Motor neuron (in vitro differentiated cells): ENCODE measurements around the gene TMEM217. TPM values are rescaled to one million over a fixed set of nuclear protein-coding genes. Genes with fewer than 3 reads are reported as not detected.

Source experiments
- ATAC-seq, 8 experiments: fragments of 200-7000 bp; cut with Tn5 transposase; replicated peaks in 6 of 8; 2 replicates each; pipeline ENCODE4 v1.8.0; 2021; ENCODE audit warnings: mild to moderate bottlenecking in 8 of 8, moderate library complexity in 8 of 8
- H3K27ac ChIP-seq, 2 donors: fragments of 250-450 bp; sonication (Bioruptor Pico); 2 replicates each; pipeline ENCODE4 v1.9.0; 2021; ENCODE audit warnings: antibody characterized with exemption in 2 of 2, mild to moderate bottlenecking in 2 of 2, moderate library complexity in 1 of 2
- H3K4me1 ChIP-seq, 2 donors: fragments of 250-450 bp; sonication (Bioruptor Pico); replicated peaks in 1 of 2; 2 replicates each; pipeline ENCODE4 v1.6.1; 2021; ENCODE audit warnings: antibody characterized with exemption in 2 of 2, mild to moderate bottlenecking in 2 of 2, moderate library complexity in 1 of 2
- H3K4me3 ChIP-seq, 5 donors: fragments of 250-450 bp; sonication (Bioruptor Pico); 2 replicates each; pipeline ENCODE4 v1.9.0; 2021; ENCODE audit warnings: antibody characterized with exemption in 5 of 5, mild to moderate bottlenecking in 5 of 5, moderate library complexity in 4 of 5
- WGBS, 10 experiments: fragments of 450-650 bp; shearing (Covaris generic); methylation state at CpG; one replicate each; pipeline ENCODE4 v1.0.0; 2022; 5-methylcytosine and 5-hydroxymethylcytosine counted together
- in situ Hi-C, 9 experiments: fragments of 400-800 bp; cut with MboI; loops; one replicate each; pipeline ENCODE4 v1.15.0; 2021; ENCODE audit warnings: low sequenced_read_pairs in 9 of 9, low pct_unique_long_range_greater_than_20kb in 2 of 9; ENCODE audit not compliant: unreplicated experiment in 9 of 9
- total RNA-seq, 8 experiments: library from RNA; unstranded; fragments of 300-600 nt; gene quantifications; 2 replicates each; pipeline versions ENCODE4 v1.2.3 to v1.2.4, GENCODE V29; 2022

Gene TMEM217
- total RNA-seq, 8 experiments from 2014 or later: 0.73 to 9.4 (median 2.1) TPM

DNA sequence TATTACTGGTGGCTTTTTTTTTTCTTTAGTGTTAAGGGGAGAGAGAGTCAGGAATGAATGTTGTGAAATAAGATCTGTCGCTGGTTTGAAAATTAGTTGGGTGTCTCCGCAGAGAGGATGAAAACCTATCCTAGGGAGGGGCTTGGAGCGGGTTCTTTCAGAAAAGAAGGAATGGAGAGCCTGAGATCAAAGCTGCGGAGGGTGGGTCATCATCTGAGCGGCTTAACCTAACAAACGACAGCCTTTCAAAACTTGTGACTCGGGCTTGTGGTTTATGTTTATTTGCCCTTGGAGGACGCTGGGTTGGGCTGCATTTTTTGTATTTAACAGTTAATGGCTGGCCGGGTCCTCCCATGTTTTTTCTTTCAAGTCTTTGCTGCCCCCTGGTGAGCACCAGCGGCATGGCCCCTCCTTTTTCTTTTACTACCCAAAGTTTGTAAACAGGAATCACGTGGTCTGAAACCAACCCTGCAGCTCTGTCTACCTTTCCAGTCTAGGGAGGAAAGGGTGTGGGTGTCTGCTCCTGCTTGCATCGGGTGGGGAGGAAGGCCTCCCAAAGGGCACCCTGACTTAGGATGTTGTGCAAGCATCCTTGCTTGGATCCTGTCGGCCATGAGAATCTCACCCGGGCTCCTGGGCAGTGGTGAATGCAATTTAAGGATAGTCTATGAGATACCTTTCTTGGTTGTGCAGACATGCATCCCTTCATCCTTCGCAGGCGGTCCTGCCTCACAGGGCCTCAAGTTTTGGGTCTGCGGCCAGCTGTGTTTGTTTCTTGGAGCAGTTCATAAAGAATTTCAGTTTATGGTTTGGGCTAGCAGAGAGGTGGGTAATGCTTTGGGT lies 85.8 kb downstream of the TMEM217 start:
- Histone ChIP-seq H3K4me3 (peak overlapping the region; percentile 56 to 93 (median 81)), H3K27ac (peak overlapping the region in 1 of 2 donors; percentile 59), H3K4me1 (peaks cover 10 to 13% of the 10 kb centered on the region in 2 donors)
- in situ Hi-C loops: loop anchor here in 8 of 9 experiments (10.0 to 25.0 kb wide), 4 partner anchors 110 to 285 kb away; partner anchors contain the start of gene C6orf89 (in 1 of the 8)
- peak in 3 of 8 experiments; percentile 19 to 39 (median 37) for ATAC-seq
- WGBS, 10 experiments: 0 to 55% (median 2%) methylated on average over 1 to 15 of the region's 17 CpGs; no CpG with 5 or more reads in 1 of the 10 experiments

DNA sequence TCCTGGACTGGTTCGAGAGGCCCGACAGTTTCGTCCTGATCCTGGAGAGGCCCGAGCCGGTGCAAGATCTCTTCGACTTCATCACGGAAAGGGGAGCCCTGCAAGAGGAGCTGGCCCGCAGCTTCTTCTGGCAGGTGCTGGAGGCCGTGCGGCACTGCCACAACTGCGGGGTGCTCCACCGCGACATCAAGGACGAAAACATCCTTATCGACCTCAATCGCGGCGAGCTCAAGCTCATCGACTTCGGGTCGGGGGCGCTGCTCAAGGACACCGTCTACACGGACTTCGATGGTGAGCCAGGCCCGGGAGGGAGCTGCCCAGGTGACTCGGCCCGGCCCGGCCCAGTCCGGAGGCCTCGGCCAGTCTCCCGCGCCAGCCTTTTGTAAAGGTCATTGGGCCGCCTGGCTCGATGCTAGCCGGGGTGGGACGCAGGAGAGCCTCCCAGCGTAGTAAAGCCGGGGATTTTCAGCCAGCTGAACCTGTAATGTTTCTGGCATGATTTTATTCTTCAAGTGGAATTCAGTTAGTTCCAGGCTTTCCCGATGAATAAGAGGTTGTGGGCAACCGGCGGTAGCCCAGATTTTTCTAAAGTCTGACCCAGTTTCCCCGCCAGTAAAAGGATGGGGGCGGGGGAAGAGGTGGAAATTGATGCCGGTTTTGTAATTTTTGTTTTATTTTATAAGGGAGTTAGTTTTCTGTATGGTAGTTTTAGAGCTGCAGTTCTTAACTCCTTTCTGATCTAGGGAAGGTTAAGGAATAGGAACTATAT lies 86.6 kb downstream of the TMEM217 start:
- H3K4me3 ChIP-seq: peak overlapping the region; percentile 56 to 93 (median 81)
- peaks cover 10 to 13% of the 10 kb centered on the region in 2 donors for H3K4me1 ChIP-seq
- H3K27ac ChIP-seq: peak overlapping the region; percentile 59 to 75
- in situ Hi-C loops: loop anchor here in 8 of 9 experiments (10.0 to 25.0 kb wide), 4 partner anchors 109 to 284 kb away; partner anchors contain the start of gene C6orf89 (in 1 of the 8)
- no peak for ATAC-seq
- WGBS, 10 experiments: 0 to 16% (median 1%) methylated on average over 1 to 19 of the region's 45 CpGs; no CpG with 5 or more reads in 2 of the 10 experiments

DNA sequence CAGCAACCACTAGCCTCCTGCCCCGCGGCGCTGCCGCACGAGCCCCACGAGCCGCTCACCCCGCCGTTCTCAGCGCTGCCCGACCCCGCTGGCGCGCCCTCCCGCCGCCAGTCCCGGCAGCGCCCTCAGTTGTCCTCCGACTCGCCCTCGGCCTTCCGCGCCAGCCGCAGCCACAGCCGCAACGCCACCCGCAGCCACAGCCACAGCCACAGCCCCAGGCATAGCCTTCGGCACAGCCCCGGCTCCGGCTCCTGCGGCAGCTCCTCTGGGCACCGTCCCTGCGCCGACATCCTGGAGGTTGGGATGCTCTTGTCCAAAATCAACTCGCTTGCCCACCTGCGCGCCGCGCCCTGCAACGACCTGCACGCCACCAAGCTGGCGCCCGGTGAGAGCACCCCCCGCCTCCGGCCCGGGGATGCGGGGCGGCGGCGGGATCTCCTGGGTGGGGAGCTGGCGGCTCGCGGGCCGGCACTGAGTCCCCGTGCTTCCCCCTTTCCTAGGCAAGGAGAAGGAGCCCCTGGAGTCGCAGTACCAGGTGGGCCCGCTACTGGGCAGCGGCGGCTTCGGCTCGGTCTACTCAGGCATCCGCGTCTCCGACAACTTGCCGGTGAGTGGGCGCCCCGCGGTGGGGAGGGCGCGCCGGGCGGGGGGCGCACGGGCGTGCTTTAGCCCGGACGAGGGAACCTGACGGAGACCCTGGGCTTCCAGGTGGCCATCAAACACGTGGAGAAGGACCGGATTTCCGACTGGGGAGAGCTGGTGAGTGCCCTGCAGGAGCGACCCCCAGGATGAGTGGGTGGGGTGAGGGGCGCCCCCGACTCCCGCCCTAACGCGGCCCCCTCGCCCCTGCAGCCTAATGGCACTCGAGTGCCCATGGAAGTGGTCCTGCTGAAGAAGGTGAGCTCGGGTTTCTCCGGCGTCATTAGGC lies 87.4 kb downstream of the TMEM217 start:
- peak in 7 of 8 experiments; percentile 2 to 42 (median 37) for ATAC-seq
- Histone ChIP-seq H3K4me1 (peaks cover 10 to 13% of the 10 kb centered on the region in 2 donors), H3K4me3 (peak overlapping the region; percentile 56 to 93 (median 81)), H3K27ac (peak overlapping the region; percentile 59 to 75)
- in situ Hi-C loops: loop anchor here in 8 of 9 experiments (10.0 to 25.0 kb wide), 4 partner anchors 108 to 283 kb away; partner anchors contain the start of gene C6orf89 (in 1 of the 8)
- 0% methylated on average over 1 to 4 of the region's 92 CpGs; no CpG with 5 or more reads in 6 of the 10 experiments for WGBS, 10 experiments

DNA sequence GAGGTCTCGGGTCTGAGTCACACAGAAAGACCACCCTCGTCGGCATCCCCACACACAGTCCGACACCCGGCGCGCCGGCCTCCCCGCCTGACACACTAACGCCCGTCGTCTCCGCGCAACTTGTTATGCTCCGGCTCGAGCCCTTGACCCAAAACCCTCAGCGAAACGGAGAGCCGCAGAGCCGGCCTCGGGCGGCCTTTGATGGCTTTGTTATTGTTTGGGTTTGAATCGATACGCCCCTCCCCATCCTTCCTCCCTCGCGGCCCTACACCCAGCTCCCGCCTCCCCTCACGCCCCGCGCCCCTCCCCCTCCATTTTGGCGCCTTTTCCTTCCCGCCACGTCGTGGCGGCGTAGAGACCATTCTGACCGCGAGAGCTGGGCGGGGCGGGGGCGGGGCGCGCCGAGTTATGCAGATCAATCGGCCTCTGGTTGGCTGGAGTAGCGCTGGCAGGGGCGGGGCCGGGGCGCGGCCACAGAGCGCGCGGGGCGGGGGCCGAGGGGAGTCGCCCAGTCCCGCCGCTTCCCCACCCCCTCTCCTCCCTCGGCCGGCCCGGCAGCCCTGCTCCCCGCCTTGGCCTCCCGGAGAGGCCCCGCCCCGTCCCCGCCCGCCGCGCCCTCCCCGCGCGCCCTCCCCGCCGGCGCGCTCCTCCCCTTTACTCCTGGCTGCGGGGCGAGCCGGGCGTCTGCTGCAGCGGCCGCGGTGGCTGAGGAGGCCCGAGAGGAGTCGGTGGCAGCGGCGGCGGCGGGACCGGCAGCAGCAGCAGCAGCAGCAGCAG lies 88.3 kb downstream of the TMEM217 start, which contains the start of gene PIM1:
Gene PIM1 (plus strand): TSS at position 657 of the 777 bp plus-strand sequence. CDS start 424 bp downstream, outside the sequence.
- Histone ChIP-seq H3K4me3 (peak within 1 kb of the TSS; percentile 56 to 93 (median 81)), H3K27ac (peak within 1 kb of the TSS; percentile 95), H3K4me1 (peaks cover 10 to 13% of the 10 kb centered on the region in 2 donors)
- in situ Hi-C loops: loop anchor here in 8 of 9 experiments (10.0 to 25.0 kb wide), 4 partner anchors 107 to 282 kb away; partner anchors contain the start of gene C6orf89 (in 1 of the 8)
- no CpG with 5 or more reads among the region's 90 CpGs for WGBS, 10 experiments
- ATAC-seq: peak; percentile 45 to 84 (median 78)

DNA sequence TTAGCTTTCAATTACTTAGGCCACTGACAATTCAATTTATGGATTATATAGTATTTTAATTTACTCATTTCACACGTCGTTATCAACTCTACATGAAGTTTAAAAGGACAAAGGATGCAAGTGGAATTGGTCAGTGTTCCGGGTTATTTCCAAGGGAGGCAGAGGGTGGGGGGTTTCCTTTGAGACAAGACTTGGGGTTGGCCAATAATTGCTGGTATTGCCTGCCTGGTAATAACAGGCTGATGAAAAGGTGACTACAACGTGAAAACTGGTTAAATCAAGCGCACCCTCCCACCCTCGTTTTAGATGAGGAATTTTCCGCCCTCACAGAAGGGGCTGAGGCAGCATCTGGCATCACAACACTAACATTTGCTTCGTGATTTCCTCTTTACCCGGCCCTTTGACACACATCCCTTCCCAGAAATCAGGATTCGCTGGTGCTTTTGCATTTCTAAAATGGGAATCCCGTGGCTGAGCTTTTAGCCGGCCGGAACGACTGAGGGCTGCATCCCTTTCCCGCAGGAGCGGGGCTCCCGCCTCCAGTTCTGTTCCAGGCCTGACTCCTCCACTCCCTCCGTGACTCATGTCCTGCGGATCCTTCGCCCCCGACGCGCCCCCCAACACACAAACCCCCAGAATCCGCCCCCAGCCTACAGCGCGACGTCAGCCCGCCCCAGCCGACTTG lies 89.0 kb downstream of the TMEM217 start:
- peak overlapping the region; percentile 36 to 88 (median 56) for H3K4me3 ChIP-seq
- peak overlapping the region; percentile 95 for H3K27ac ChIP-seq
- H3K4me1 ChIP-seq: peaks cover 10 to 13% of the 10 kb centered on the region in 2 donors
- in situ Hi-C loops: loop anchor here in 3 of 9 experiments (25.0 kb wide), 2 partner anchors 107 to 282 kb away; partner anchors contain the start of gene C6orf89 (in 1 of the 3)
- ATAC-seq: peak; percentile 0 to 37 (median 19)
- 0 to 11% (median 6%) methylated on average over 4 to 14 of the region's 29 CpGs; no CpG with 5 or more reads in 1 of the 10 experiments for WGBS, 10 experiments

- in situ Hi-C loops: loop anchor here in 3 of 9 experiments (25.0 kb wide), 2 partner anchors 106 to 281 kb away; partner anchors contain the start of gene C6orf89 (in 1 of the 3)
- Histone ChIP-seq H3K4me3 (peak overlapping the region; percentile 36 to 88 (median 56)), H3K4me1 (peaks cover 10 to 16% of the 10 kb centered on the region in 2 donors), H3K27ac (peak overlapping the region; percentile 95)
- ATAC-seq: no peak
- 61 to 84% (median 78%) methylated on average over 2 to 5 of the region's 5 CpGs for WGBS, 10 experiments
Observed at GRCh38 chr6:37168163-37168758, 89.7 kb downstream of the TMEM217 start.

DNA sequence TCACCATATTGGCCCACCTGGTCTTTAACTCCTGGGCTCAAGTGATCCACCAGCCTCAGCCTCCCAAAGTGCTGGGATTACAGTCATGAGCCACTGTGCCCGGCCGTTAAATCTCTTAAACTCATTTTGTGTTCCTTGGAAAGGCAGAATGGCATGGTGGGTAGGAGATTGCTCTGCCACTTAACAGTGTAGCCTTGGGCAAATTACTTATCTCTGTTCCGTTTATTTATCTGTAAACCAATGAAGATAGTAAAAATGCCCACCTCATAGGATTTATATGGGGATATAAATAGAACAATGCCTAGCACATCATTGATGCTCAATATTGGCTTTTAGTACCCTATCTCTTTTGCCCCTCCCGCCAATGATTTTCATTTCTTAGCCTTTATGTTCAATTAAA lies 95.2 kb downstream of the TMEM217 start:
- WGBS, 10 experiments: 78 to 100% (median 91%) methylated on average over 1 to 4 of the region's 4 CpGs; no CpG with 5 or more reads in 2 of the 10 experiments
- Histone ChIP-seq H3K4me3 (no peak overlapping the region), H3K27ac (no peak overlapping the region), H3K4me1 (peaks cover 0 to 5% of the 10 kb centered on the region in 2 donors)
- in situ Hi-C loops: loop anchor here in 3 of 9 experiments (25.0 kb wide), 2 partner anchors 100 to 275 kb away; partner anchors contain the start of gene C6orf89 (in 1 of the 3)
- ATAC-seq: no peak

Other genes starting within 250 kb of the TMEM217 start
- 10 to 100 TPM in 5 of 8 experiments, 1 to 10 TPM in 3; 3.1 to 26.3 (median 17.9) TPM for gene PIM1, start 88.0 kb downstream of the TMEM217 start, total RNA-seq
- 10 to 100 TPM in 2 of 8 experiments, 1 to 10 TPM in 6; 6.4 to 17.1 (median 9.2) TPM for gene TBC1D22B, start 372 bp downstream of the TMEM217 start, total RNA-seq
- 10 to 100 TPM; 19.0 to 53.9 (median 22.9) TPM for gene RNF8, start 95.8 kb upstream of the TMEM217 start, total RNA-seq
- gene CMTR1, start 175.1 kb upstream of the TMEM217 start, total RNA-seq: 10 to 100 TPM; 24.8 to 43.3 (median 32.9) TPM
- 100 to 1,000 TPM in 3 of 8 experiments, 10 to 100 TPM in 5; 28.1 to 119 (median 89.7) TPM for gene CCDC167, start 241.7 kb upstream of the TMEM217 start, total RNA-seq